Measurements from ENCODE around the gene RNF175. TPM values are rescaled to one million over a fixed set of nuclear protein-coding genes. Genes with fewer than 3 reads are reported as not detected.
"Not testable (repeated sequence)": the region's sequence is repeated elsewhere in the genome, so short reads cannot be mapped to it uniquely, and the experiment has no call there.

Gene RNF175
- total RNA-seq, 2 experiments from 2014 or later: not detected

DNA sequence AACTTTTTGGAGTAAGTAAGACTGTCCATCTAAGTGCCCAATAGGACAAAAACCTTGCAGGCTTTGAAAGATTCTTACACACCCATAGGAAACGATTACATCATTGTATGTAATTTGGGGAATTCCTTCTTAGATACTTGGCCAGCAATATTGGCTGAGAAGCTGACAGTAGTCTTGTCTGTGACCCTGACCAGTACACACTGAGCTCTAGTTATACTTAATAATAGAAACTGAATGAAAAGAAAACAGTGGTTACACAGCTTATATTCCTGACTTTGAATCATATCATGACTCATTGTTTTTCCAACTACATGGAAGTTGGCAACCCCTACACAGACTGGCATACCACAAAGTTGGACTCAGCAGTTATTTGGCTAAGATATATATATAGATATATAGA is 82.8 kb downstream of the RNF175 start:
- H3K27ac Mint-ChIP-seq: no peak overlapping the region
- peaks cover 15% of the 10 kb centered on the region for H3K9me3 Mint-ChIP-seq
- H3K27me3 Mint-ChIP-seq: peaks cover 32% of the 10 kb centered on the region
- DNase-seq: no peak
- CTCF ChIA-PET: interaction anchor here (1.0 kb wide), 1 partner anchor 13 kb away, joined by 3 read pairs; no protein-coding TSS in a partner anchor
- no peak overlapping the region for H3K4me3 Mint-ChIP-seq
- no peaks in the 10 kb centered on the region for H3K36me3 Mint-ChIP-seq (ENCODE audit: low read depth)
- POLR2A ChIA-PET: no interaction called here
- no peaks in the 10 kb centered on the region for H3K4me1 Mint-ChIP-seq

DNA sequence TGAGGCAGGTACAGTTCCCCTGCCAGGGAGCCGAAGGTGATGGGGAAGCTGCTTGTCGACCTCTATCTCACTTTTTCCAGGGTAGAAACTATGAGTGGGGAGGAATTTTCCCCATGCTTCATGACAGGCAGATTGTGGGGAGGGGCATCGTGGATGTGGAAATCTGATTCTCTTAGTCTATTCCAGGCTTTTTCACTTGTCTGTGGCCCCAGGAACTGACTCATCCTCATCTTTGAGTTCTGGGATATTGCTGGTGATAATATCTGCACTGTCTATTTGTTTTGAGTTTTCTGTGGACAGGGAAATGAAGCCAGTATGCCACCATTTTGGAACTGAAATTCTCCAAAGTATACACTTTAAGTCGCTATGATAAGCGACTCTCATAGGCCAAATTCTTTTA is 83.3 kb downstream of the RNF175 start:
- Mint-ChIP-seq H3K36me3 (ENCODE audit: low read depth) (no peaks in the 10 kb centered on the region), H3K4me3 (no peak overlapping the region), H3K27ac (no peak overlapping the region), H3K4me1 (no peaks in the 10 kb centered on the region), H3K27me3 (peaks cover 31% of the 10 kb centered on the region), H3K9me3 (peaks cover 15% of the 10 kb centered on the region)
- ChIA-PET CTCF (interaction anchor here (1.0 kb wide), 1 partner anchor 12 kb away, joined by 3 read pairs; no protein-coding TSS in a partner anchor), POLR2A (no interaction called here)
- DNase-seq: no peak

DNA sequence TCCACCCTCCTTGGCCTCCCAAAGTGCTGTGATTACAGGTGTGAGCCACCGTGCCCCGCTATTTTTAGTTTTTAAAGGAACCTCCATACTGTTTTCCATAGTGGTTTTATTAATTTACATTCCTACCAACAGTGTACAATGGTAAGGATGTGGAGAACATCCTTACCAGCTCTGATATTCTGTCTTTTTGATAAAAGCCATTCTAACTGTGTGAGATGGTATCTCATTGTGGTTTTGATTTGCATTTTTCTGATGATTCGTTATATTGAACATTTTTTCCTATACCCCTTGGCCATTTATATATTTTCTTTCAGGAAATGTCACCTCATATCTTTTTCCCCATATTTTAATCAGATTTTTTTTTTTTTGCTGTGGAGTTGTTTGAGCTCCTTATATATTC is 90.0 kb downstream of the RNF175 start:
- no peak overlapping the region for H3K27ac Mint-ChIP-seq
- no peaks in the 10 kb centered on the region for H3K36me3 Mint-ChIP-seq (ENCODE audit: low read depth)
- no peak overlapping the region for H3K4me3 Mint-ChIP-seq
- no peak for DNase-seq
- POLR2A ChIA-PET: no interaction called here
- CTCF ChIA-PET: no interaction called here
- peaks cover 9% of the 10 kb centered on the region for H3K9me3 Mint-ChIP-seq
- peaks cover 30% of the 10 kb centered on the region for H3K27me3 Mint-ChIP-seq
- H3K4me1 Mint-ChIP-seq: no peaks in the 10 kb centered on the region

DNA sequence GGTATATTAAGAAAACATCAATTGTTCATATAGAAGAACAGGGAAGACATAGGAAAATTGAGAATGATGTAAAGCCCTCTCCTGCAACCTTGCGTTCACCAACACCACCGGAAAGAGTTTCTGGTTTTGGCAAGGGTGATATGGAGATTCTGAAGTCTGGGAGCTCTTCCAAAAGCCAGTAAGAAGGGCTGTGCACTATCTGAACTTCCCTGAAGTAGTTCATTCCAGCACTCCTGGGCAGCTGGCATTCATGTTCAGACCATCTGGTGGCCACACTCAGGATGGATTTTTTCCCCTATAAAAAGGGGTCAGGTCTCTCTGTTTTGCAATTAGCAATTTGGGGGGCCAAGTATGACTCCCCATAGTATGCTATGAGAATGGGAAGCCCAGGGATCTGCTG is 91.2 kb downstream of the RNF175 start:
- H3K36me3 Mint-ChIP-seq (ENCODE audit: low read depth): no peaks in the 10 kb centered on the region
- no peaks in the 10 kb centered on the region for H3K4me1 Mint-ChIP-seq
- peaks cover 7% of the 10 kb centered on the region for H3K9me3 Mint-ChIP-seq
- no peak for DNase-seq
- H3K27ac Mint-ChIP-seq: no peak overlapping the region
- POLR2A ChIA-PET: no interaction called here
- CTCF ChIA-PET: no interaction called here
- H3K4me3 Mint-ChIP-seq: no peak overlapping the region
- peaks cover 26% of the 10 kb centered on the region for H3K27me3 Mint-ChIP-seq

DNA sequence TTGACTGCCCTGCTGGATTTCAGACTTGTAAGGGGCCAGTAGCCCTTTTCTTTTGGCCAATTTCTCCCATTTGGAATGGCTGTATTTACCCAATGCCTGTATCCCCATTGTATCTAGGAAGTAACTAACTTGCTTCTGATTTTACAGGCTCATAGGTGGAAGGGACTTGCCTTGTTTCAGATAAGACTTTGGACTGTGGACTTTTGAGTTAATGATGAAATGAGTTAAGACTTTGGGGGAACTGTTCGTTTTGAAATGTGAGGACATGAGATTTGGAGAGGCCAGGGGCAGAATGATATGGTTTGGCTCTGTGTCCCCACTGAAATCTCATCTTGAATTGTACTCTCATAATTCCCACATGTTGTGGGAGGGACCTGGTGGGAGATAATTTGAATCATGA is 93.3 kb downstream of the RNF175 start:
- CTCF ChIA-PET: interaction anchor here (1.1 to 1.3 kb wide), 2 partner anchors 15 to 16 kb away, joined by 3 read pairs; no protein-coding TSS in a partner anchor
- H3K4me3 Mint-ChIP-seq; H3K9me3 Mint-ChIP-seq; POLR2A ChIA-PET; H3K27ac Mint-ChIP-seq; H3K36me3 Mint-ChIP-seq (ENCODE audit: low read depth); H3K4me1 Mint-ChIP-seq; DNase-seq: not testable (repeated sequence)
- peaks cover 22% of the 10 kb centered on the region for H3K27me3 Mint-ChIP-seq

DNA sequence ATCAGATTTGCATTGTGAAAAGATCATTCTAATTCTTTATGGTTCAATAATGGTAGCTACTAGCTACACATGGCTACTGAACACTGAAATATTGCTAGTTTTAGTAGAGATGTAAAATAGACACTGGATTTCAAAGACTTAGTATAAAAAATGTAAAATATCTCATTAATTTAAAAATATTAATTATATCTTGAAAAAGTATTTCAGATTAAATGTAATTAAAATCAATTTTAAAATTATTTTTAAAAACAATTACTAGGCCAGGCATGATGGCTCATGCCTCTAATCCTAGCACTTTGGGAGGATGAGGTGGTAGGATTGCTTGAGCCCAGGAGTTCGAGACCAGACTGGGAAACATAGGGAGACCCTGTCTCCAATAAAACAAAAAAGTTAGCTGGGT is 96.2 kb downstream of the RNF175 start:
- CTCF ChIA-PET: interaction anchor here (0.5 kb wide), 1 partner anchor 472 kb away, joined by 3 read pairs; no protein-coding TSS in a partner anchor

DNA sequence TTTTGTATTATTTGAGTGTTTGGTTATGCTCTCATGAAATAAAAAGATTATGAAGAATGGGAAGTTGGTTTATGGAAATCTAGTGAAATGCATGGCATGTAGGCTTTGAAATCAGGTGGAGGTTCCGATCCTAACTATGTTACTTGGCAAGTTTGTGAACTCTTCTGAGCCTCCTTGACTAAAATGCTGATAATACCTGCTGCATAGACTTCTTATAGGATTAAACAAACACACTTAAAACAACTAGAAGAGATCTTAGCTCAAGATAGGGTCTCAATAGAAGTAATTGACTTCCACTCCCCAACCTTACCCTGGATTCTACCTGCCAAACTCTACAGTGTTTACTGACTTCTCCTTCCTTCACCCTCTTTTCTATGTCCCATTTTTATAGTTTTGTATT is 97.9 kb downstream of the RNF175 start:
- H3K27me3 Mint-ChIP-seq: peaks cover under 1% of the 10 kb centered on the region
- CTCF ChIA-PET: interaction anchor here (0.6 kb wide), 1 partner anchor 95 kb away, joined by 3 read pairs; no protein-coding TSS in a partner anchor

More for the DNA sequence above, 96.2 kb downstream of the RNF175 start:
- POLR2A ChIA-PET: no interaction called here
- Mint-ChIP-seq H3K9me3 (peaks cover 7% of the 10 kb centered on the region), H3K4me3 (no peak overlapping the region), H3K36me3 (ENCODE audit: low read depth) (no peaks in the 10 kb centered on the region), H3K27me3 (peaks cover 11% of the 10 kb centered on the region), H3K27ac (no peak overlapping the region), H3K4me1 (no peaks in the 10 kb centered on the region)
- DNase-seq: no peak

DNA sequence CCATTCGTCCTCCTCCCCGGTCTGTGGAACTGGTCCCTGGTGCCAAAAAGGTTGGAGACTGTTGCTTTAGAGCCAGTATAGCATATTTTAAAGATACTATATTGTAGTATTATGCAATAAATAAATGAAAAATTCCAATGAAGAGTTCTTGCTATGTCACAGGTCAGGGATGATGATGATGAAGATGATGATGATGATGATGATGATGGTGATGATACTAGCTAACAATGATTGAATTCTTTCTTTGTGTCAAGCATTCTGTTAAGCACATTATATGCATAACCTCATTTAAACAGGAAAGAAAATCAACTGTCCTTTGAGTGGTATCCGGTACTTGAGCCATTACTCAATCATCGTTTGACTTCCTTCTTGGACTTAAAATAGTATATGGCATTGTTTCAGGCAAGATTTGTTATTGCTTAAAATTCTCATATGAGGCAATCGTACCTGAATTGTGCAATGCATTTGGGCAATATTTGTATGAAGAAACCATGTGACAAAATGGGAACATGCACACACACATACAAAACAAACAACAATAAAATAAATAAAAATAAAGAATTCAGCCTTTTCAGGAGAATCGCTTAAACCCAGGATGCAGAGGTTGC is 98.5 kb downstream of the RNF175 start:
- CTCF ChIA-PET: interaction anchor here (0.6 kb wide), 1 partner anchor 94 kb away, joined by 3 read pairs; no protein-coding TSS in a partner anchor

More for the DNA sequence above, 97.9 kb downstream of the RNF175 start:
- Mint-ChIP-seq H3K27ac (no peak overlapping the region), H3K9me3 (peaks cover 7% of the 10 kb centered on the region), H3K4me3 (no peak overlapping the region), H3K36me3 (ENCODE audit: low read depth) (no peaks in the 10 kb centered on the region), H3K4me1 (no peaks in the 10 kb centered on the region)
- no peak for DNase-seq
- POLR2A ChIA-PET: no interaction called here

More for the DNA sequence above, 98.5 kb downstream of the RNF175 start:
- DNase-seq: no peak
- POLR2A ChIA-PET: no interaction called here
- no peak overlapping the region for H3K4me3 Mint-ChIP-seq
- H3K27me3 Mint-ChIP-seq: no peaks in the 10 kb centered on the region
- H3K27ac Mint-ChIP-seq: no peak overlapping the region
- H3K36me3 Mint-ChIP-seq (ENCODE audit: low read depth): no peaks in the 10 kb centered on the region
- H3K9me3 Mint-ChIP-seq: peaks cover 7% of the 10 kb centered on the region
- no peaks in the 10 kb centered on the region for H3K4me1 Mint-ChIP-seq

Other genes starting within 250 kb of the RNF175 start
- gene TLR2, start 75.7 kb downstream of the RNF175 start, total RNA-seq: 1 to 10 TPM in 1 of 2 experiments, under 1 TPM in 1; 0.97 to 2.0 TPM
- gene SFRP2, start 29.1 kb upstream of the RNF175 start, total RNA-seq: not detected